Ascending aorta (tissue), 2 donors: ENCODE measurements around the gene POLE3. TPM values are rescaled to one million over a fixed set of nuclear protein-coding genes. Genes with fewer than 3 reads are reported as not detected.
"Not testable (repeated sequence)": the region's sequence is repeated elsewhere in the genome, so short reads cannot be mapped to it uniquely, and the experiment has no call there.

Experiments
- DNase-seq, 2 donors: peaks; one replicate each; pipeline ENCODE4 v3.0.0-alpha.2; 2019; ENCODE audit warnings: low spot score in 2 of 2
- H3K27ac ChIP-seq, 2 donors: fragments of 200-600 bp; sonication (generic); one replicate each; pipeline ENCODE4 v1.5.1; 2016 to 2017; ENCODE audit warnings: mild to moderate bottlenecking in 1 of 2
- H3K27me3 ChIP-seq: fragments of 200-600 bp; sonication (generic); one replicate; pipeline ENCODE4 v1.5.1; 2017
- H3K36me3 ChIP-seq, 2 donors: fragments of 200-600 bp; sonication (generic); one replicate each; pipeline ENCODE4 v1.5.1; 2016
- H3K4me1 ChIP-seq, 2 donors: fragments of 200-600 bp; sonication (generic); one replicate each; pipeline ENCODE4 v1.5.1; 2016 to 2017; ENCODE audit warnings: mild to moderate bottlenecking in 1 of 2
- H3K4me3 ChIP-seq, 2 donors: fragments of 200-600 bp; sonication (generic); one replicate each; pipeline ENCODE4 v1.5.1; 2016 to 2017; ENCODE audit warnings: mild to moderate bottlenecking in 1 of 2
- H3K9me3 ChIP-seq, 2 donors: fragments of 200-600 bp; sonication (generic); one replicate each; pipeline ENCODE4 v1.5.1; 2016
- intact Hi-C: fragments of 100-400 bp; cut with DNase I; formaldehyde crosslinking; loops from one replicate; pipeline ENCODE4 v1.15.1; 2023
- total RNA-seq: library from RNA; depleted of rRNA; stranded (reverse); fragments of >200 nt; gene quantifications from one replicate; pipeline ENCODE4 v1.1.0, GENCODE V29; 2016
- TF ChIP-seq, protein P1 (sequence below), 3 experiments: fragments of 200-600 bp in 2 of 3; fragments of 450-650 bp in 1 of 3; sonication (generic) in 2 of 3; IDR thresholded peaks; one replicate each; pipeline ENCODE4 v1.5.1; 2016 to 2019; ENCODE audit warnings: antibody characterized with exemption in 3 of 3, mild to moderate bottlenecking in 1 of 3, moderate library complexity in 1 of 3

POLE3 gene
- total RNA-seq, 1 donor from 2014 or later, result 17.5 TPM

DNA sequence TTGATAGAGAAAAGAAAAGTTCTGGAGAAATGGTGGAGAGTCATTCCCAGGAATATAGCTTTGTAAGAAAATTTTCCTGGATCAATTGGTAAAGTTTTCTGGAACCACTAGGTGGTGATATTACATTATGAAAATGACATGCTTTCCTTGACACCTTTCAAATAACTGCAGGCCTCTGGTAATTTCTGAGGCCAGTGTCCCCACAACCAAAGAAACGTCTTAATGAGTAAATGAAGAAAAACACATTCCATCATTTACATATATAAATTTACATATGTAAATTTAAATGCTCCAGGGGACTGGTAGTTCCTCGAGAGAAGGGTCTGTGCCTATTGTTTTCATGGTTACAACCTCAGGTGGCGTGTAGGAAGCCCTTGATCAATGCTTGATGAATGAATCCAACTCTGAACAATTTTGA, 35.9 kb upstream of the POLE3 start:
- Histone ChIP-seq H3K27ac (peak overlapping the region in 1 of 2 donors; percentile 44), H3K9me3 (no peaks in the 10 kb centered on the region), H3K27me3 (no peaks in the 10 kb centered on the region), H3K36me3 (no peaks in the 10 kb centered on the region), H3K4me3 (no peak overlapping the region), H3K4me1 (peaks cover 0 to 14% of the 10 kb centered on the region in 2 donors)
- intact Hi-C loops, result loop anchor here (2.0 kb wide), 2 partner anchors 140 to 208 kb away; no protein-coding TSS in a partner anchor
- DNase-seq, result no peak
- TF ChIP-seq, protein P1, sequence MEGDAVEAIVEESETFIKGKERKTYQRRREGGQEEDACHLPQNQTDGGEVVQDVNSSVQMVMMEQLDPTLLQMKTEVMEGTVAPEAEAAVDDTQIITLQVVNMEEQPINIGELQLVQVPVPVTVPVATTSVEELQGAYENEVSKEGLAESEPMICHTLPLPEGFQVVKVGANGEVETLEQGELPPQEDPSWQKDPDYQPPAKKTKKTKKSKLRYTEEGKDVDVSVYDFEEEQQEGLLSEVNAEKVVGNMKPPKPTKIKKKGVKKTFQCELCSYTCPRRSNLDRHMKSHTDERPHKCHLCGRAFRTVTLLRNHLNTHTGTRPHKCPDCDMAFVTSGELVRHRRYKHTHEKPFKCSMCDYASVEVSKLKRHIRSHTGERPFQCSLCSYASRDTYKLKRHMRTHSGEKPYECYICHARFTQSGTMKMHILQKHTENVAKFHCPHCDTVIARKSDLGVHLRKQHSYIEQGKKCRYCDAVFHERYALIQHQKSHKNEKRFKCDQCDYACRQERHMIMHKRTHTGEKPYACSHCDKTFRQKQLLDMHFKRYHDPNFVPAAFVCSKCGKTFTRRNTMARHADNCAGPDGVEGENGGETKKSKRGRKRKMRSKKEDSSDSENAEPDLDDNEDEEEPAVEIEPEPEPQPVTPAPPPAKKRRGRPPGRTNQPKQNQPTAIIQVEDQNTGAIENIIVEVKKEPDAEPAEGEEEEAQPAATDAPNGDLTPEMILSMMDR (IDR thresholded peaks at IDR 0.05), result peak; percentile 50 to 69 (median 67)

DNA sequence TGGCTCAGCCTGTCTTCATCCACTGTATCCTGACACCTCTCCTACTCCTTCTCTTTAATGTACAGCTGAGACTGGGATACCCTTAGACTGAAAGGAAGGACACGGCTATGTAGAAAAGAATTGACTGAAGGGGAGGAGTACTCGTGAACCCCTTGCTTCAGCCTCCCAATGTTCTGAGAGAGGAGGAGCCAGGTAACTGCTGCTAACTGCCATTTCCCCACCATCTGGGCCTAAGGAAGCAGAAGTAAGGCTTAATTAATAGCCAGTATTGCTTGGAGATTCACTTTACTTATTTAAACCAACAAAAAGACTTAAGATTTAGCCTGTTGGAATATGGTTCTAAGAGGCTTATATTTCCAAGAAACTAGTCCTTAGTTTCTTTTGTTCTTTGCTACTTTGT, 34.3 kb upstream of the POLE3 start:
- TF ChIP-seq, protein P1 (IDR thresholded peaks at IDR 0.05), result no peak
- Histone ChIP-seq H3K27me3 (no peaks in the 10 kb centered on the region), H3K4me1 (peaks cover 0 to 6% of the 10 kb centered on the region in 2 donors), H3K4me3 (no peak overlapping the region), H3K36me3 (no peaks in the 10 kb centered on the region), H3K27ac (no peak overlapping the region), H3K9me3 (no peaks in the 10 kb centered on the region)
- no peak for DNase-seq
- intact Hi-C loops, result no loop called here

DNA sequence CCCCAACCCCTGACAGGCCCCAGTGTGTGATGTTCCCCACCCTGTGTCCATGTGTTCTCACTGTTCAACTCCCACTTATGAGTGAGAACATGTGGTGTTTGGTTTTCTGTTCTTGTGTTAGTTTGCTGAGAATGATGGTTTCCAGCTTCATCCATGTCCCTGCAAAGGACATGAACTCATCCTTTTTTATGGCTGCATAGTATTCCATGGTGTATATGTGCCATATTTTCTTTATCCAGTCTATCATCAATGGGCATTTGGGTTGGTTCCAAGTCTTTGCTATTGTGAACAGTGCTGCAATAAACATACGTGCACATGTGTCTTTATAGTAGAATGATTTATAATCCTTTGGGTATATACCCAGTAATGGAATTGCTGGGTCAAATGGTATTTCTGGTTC, 27.2 kb upstream of the POLE3 start:
- H3K36me3 ChIP-seq, H3K27ac ChIP-seq, H3K9me3 ChIP-seq, DNase-seq, H3K4me1 ChIP-seq, H3K27me3 ChIP-seq, H3K4me3 ChIP-seq, intact Hi-C loops: not testable (repeated sequence)

DNA sequence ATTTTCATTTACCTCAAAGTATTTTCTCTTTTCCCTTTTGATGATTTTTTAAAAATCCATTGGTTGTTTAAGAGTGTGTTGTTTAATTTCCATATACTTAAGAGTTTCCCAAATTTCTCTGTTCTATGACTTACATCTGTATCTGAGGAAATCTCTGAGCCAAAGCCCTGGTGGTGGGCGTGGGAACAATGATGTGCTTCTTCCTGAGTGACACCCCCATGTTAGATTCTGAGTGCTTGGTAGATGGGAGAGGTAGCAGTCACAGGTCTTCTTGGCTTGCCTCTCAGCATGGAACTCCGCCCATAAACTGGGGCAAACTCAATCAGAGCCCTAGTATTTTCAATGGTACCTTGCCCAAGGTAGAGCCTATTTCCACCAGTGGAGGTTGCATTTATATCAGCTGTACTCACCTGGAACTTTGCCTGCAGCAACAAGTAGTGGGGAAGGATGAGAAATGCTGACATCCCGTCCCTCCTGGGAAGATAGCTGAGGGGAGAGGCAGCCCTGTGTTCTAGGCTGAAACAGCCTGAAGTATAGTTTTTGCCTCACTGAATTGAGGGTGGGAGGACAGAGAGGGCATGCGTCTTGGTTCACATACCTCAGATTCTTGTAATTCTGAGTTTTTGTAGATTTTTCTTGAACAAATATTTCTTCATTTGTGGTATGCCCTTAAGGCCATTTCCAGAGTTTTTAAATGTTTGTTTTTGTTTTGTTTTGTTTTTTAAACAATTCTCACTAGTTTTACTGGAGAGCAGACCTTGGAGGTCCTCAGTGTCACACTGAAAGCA, 26.4 kb upstream of the POLE3 start:
- no peak overlapping the region for H3K27ac ChIP-seq
- TF ChIP-seq, protein P1 (IDR thresholded peaks at IDR 0.05), result no peak
- no peaks in the 10 kb centered on the region for H3K36me3 ChIP-seq
- DNase-seq, result no peak
- H3K27me3 ChIP-seq, result no peaks in the 10 kb centered on the region
- H3K4me1 ChIP-seq, result no peaks in the 10 kb centered on the region
- no peak overlapping the region for H3K4me3 ChIP-seq
- intact Hi-C loops, result no loop called here
- H3K9me3 ChIP-seq, result no peaks in the 10 kb centered on the region

DNA sequence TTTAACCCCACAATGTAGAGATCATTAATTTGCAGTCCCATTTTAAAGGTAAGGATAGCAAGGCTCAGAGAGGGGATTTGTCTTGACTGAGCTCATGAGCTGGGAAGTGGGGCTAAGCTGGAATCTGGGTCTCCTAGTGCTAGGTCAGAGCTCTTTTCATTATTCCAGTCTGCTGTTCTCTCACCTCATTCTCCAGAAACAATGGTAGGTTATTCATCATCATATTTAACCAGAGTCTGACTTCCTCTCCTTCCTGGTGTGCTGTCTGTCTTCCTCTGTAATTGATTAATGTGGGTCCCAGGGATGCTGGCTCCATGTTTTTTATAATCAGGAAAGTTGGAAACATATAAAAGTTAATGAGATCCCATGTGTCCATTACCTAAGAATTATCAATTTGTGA, 20.7 kb upstream of the POLE3 start:
- H3K27me3 ChIP-seq, result no peaks in the 10 kb centered on the region
- TF ChIP-seq, protein P1 (IDR thresholded peaks at IDR 0.05), result no peak
- no peak overlapping the region for H3K4me3 ChIP-seq
- intact Hi-C loops, result loop anchor here (5.0 kb wide), 1 partner anchor 236 kb away; no protein-coding TSS in a partner anchor
- H3K4me1 ChIP-seq, result no peaks in the 10 kb centered on the region
- no peak overlapping the region for H3K27ac ChIP-seq
- H3K9me3 ChIP-seq, result no peaks in the 10 kb centered on the region
- DNase-seq, result no peak
- no peaks in the 10 kb centered on the region for H3K36me3 ChIP-seq

DNA sequence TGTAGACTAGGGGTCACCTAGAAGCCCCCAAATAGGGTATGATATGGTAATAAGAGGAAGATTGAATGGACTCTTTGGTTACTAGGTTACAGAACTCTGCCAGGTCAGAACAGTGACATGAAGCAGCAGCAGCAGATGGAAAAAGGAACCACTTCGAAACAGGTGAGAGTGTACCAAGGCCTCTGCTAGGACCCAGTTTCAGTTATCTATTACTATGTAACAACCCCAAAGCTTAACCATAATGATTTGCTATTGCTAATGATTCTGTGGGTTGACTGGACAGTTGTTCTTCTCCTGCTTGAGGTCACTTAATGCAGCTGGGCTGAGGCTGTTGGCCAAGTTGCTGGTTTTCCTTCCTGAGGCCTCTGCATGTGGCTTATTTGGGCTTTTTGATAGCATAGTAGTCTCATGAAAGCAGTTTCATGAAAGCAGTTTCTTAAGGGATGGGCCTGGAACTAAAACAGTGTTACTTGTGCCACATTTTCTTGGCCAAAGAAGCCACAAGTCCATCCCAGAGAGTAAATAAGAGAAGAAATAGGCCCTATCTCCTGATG, 17.7 kb upstream of the POLE3 start:
- Histone ChIP-seq H3K36me3 (no peaks in the 10 kb centered on the region), H3K27ac (no peak overlapping the region), H3K4me1 (no peaks in the 10 kb centered on the region), H3K27me3 (no peaks in the 10 kb centered on the region), H3K9me3 (no peaks in the 10 kb centered on the region), H3K4me3 (no peak overlapping the region)
- TF ChIP-seq, protein P1 (IDR thresholded peaks at IDR 0.05), result no peak
- DNase-seq, result no peak
- intact Hi-C loops, result no loop called here
